ENCODE measurements around the gene PPIF. TPM values are rescaled to one million over a fixed set of nuclear protein-coding genes. Genes with fewer than 3 reads are reported as not detected.

The PPIF gene
- total RNA-seq, 2 experiments from 2014 or later, result 55.7 to 121 TPM

DNA sequence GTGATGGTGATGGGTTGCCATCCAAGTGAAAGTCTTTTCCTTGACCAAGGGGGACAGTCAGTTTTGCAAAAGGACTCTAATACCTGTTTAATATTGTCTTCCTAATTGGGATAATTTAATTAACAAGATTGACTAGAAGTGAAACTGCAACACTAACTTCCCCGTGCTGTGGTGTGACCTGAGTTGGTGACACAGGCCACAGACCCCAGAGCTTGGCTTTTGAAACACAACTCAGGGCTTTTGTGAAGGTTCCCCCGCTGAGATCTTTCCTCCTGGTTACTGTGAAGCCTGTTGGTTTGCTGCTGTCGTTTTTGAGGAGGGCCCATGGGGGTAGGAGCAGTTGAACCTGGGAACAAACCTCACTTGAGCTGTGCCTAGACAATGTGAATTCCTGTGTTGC, 6.9 kb downstream of the PPIF start:
- Histone ChIP-seq H3K4me2 (ENCODE audit: low read length) (no peak overlapping the region), H3K36me3 (ENCODE audit: insufficient read depth, low read length) (peaks cover 80% of the 10 kb centered on the region), H3K4me1 (ENCODE audit: insufficient read depth, low read length, poor library complexity, severe bottlenecking) (peaks cover 2% of the 10 kb centered on the region), H2AFZ (ENCODE audit: low read length) (no peak overlapping the region), H3K9me2 (ENCODE audit: insufficient read depth, low read length) (no peaks in the 10 kb centered on the region), H3K27ac (ENCODE audit: low read depth, low read length, poor library complexity, severe bottlenecking) (no peak overlapping the region), H3K9me3 (ENCODE audit: low read length) (no peaks in the 10 kb centered on the region), H4K20me1 (ENCODE audit: insufficient read depth, low read length) (peaks cover 3% of the 10 kb centered on the region; the same call in 1 of the 2 replicates), H3K4me3 (ENCODE audit: low read depth, low read length, poor library complexity, severe bottlenecking) (no peak overlapping the region), H3K79me2 (ENCODE audit: insufficient read depth, low read depth, low read length) (peaks cover 7% of the 10 kb centered on the region; the same call in 1 of the 2 replicates)
- ChIA-PET POLR2A (no interaction called here), CTCF (ENCODE audit: unreplicated experiment) (no interaction called here)
- intact Hi-C loops (cut with micrococcal nuclease; ENCODE audit: unreplicated experiment), result no loop called here
- TSS peak; percentile 71 for BruUV-seq (replicated peaks)
- no peak for DNase-seq (ENCODE audit: low spot score)
- TF ChIP-seq, protein P1, sequence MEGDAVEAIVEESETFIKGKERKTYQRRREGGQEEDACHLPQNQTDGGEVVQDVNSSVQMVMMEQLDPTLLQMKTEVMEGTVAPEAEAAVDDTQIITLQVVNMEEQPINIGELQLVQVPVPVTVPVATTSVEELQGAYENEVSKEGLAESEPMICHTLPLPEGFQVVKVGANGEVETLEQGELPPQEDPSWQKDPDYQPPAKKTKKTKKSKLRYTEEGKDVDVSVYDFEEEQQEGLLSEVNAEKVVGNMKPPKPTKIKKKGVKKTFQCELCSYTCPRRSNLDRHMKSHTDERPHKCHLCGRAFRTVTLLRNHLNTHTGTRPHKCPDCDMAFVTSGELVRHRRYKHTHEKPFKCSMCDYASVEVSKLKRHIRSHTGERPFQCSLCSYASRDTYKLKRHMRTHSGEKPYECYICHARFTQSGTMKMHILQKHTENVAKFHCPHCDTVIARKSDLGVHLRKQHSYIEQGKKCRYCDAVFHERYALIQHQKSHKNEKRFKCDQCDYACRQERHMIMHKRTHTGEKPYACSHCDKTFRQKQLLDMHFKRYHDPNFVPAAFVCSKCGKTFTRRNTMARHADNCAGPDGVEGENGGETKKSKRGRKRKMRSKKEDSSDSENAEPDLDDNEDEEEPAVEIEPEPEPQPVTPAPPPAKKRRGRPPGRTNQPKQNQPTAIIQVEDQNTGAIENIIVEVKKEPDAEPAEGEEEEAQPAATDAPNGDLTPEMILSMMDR (conservative IDR thresholded peaks at IDR 0.05; ENCODE audit: low read length), result no peak
- no peak for TF ChIP-seq EZH2phosphoT487 (IDR thresholded peaks at IDR 0.05; ENCODE audit: borderline replicate concordance, low read depth, low read length)

DNA sequence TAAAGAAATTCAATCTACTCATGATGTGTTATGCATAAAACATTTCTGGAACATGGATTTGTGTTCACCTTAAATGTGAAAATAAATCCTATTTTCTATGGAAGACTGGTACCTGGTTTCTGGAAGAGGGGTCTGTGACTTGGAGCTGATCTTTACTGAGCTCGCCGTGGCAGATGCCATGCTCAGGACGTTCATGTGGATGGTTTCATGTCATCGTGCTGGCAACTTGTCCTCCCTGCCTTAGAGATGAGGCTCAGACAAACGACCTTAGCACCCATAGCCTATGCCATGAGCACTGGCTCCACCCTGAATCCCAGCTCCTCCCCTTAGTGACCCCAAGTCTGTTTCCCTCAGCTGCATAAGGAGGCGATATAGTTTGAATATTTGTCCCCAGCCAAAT, 7.3 kb downstream of the PPIF start:
- TF ChIP-seq, protein P1 (conservative IDR thresholded peaks at IDR 0.05; ENCODE audit: low read length), result no peak
- TF ChIP-seq EZH2phosphoT487 (IDR thresholded peaks at IDR 0.05; ENCODE audit: borderline replicate concordance, low read depth, low read length), result no peak
- Histone ChIP-seq H3K79me2 (ENCODE audit: insufficient read depth, low read depth, low read length) (peaks cover 2% of the 10 kb centered on the region; the same call in 1 of the 2 replicates), H3K4me3 (ENCODE audit: low read depth, low read length, poor library complexity, severe bottlenecking) (no peak overlapping the region), H4K20me1 (ENCODE audit: insufficient read depth, low read length) (no peaks in the 10 kb centered on the region; the same call in 1 of the 2 replicates), H3K9me3 (ENCODE audit: low read length) (no peaks in the 10 kb centered on the region), H3K27ac (ENCODE audit: low read depth, low read length, poor library complexity, severe bottlenecking) (no peak overlapping the region), H3K4me2 (ENCODE audit: low read length) (no peak overlapping the region), H3K4me1 (ENCODE audit: insufficient read depth, low read length, poor library complexity, severe bottlenecking) (no peaks in the 10 kb centered on the region), H3K9me2 (ENCODE audit: insufficient read depth, low read length) (no peaks in the 10 kb centered on the region), H2AFZ (ENCODE audit: low read length) (no peak overlapping the region), H3K36me3 (ENCODE audit: insufficient read depth, low read length) (peaks cover 75% of the 10 kb centered on the region)
- DNase-seq (ENCODE audit: low spot score), result no peak
- POLR2A ChIA-PET, result no interaction called here
- CTCF ChIA-PET (ENCODE audit: unreplicated experiment), result no interaction called here
- intact Hi-C loops (cut with micrococcal nuclease; ENCODE audit: unreplicated experiment), result no loop called here
- BruUV-seq (replicated peaks), result no TSS peak

DNA sequence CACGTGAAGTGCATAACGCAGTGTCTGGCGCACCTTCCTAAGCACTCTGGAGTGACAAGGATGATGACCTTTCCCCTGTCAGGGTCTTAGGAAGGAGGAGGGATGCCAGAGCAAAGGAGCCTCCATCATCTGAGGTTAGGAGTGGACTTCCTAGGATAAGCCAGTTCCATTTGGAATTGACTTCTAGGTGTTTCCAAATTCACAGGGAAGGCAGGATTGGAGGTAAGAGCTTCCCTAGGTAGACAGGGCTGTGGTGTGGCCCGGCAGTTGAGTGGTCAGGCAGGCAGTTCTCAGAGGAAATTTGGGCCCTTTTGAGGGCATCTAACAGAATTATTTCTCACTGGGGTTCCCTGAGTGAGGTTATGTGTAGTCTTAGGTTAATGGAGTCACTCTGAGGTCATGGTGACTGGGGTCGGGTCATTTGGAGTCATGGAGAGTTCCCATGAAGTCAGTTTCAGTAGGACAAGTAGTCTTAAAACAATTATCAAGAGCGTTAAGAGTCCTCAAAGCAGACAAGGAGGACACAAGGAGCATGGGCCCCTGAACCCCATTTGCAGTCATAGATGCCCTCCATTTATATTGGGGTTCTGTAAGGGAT, 8.2 kb downstream of the PPIF start:
- no peak overlapping the region for H3K4me2 ChIP-seq (ENCODE audit: low read length)
- H3K36me3 ChIP-seq (ENCODE audit: insufficient read depth, low read length), result peaks cover 66% of the 10 kb centered on the region

More for the DNA sequence above, 8.2 kb downstream of the PPIF start:
- Histone ChIP-seq H2AFZ (ENCODE audit: low read length) (no peak overlapping the region), H3K9me3 (ENCODE audit: low read length) (no peaks in the 10 kb centered on the region), H3K4me1 (ENCODE audit: insufficient read depth, low read length, poor library complexity, severe bottlenecking) (no peaks in the 10 kb centered on the region), H3K27ac (ENCODE audit: low read depth, low read length, poor library complexity, severe bottlenecking) (no peak overlapping the region), H3K4me3 (ENCODE audit: low read depth, low read length, poor library complexity, severe bottlenecking) (no peak overlapping the region), H3K79me2 (ENCODE audit: insufficient read depth, low read depth, low read length) (no peaks in the 10 kb centered on the region), H3K9me2 (ENCODE audit: insufficient read depth, low read length) (no peaks in the 10 kb centered on the region), H4K20me1 (ENCODE audit: insufficient read depth, low read length) (no peaks in the 10 kb centered on the region; the same call in 1 of the 2 replicates)
- CTCF ChIA-PET (ENCODE audit: unreplicated experiment), result no interaction called here
- BruUV-seq (replicated peaks), result no TSS peak
- no peak for DNase-seq (ENCODE audit: low spot score)
- intact Hi-C loops (cut with micrococcal nuclease; ENCODE audit: unreplicated experiment), result no loop called here
- POLR2A ChIA-PET, result no interaction called here
- TF ChIP-seq, protein P1 (conservative IDR thresholded peaks at IDR 0.05; ENCODE audit: low read length), result no peak
- TF ChIP-seq EZH2phosphoT487 (IDR thresholded peaks at IDR 0.05; ENCODE audit: borderline replicate concordance, low read depth, low read length), result no peak
